GM21381 (cell line): ENCODE data around the gene PLAAT3.
A peak's percentile ranks its signal among the peaks of the same experiment; 100 is the strongest.
"Not testable (repeated sequence)": the region's sequence is repeated elsewhere in the genome, so short reads cannot be mapped to it uniquely, and the experiment has no call there.

Experiments
- ATAC-seq: cut with Tn5 transposase; IDR thresholded peaks from one replicate; pipeline ENCODE4 v1.9.1; 2021; ENCODE audit warnings: mild to moderate bottlenecking, moderate library complexity; ENCODE audit not compliant: unreplicated experiment

The PLAAT3 gene

GRCh38 chr11:63614136-63614671, at the start of gene PLAAT3:
Gene PLAAT3, minus strand, starts transcription at chr11:63614433. Its CDS starts 419 bp downstream, at chr11:63614014.
- peak; percentile 38 for ATAC-seq

DNA sequence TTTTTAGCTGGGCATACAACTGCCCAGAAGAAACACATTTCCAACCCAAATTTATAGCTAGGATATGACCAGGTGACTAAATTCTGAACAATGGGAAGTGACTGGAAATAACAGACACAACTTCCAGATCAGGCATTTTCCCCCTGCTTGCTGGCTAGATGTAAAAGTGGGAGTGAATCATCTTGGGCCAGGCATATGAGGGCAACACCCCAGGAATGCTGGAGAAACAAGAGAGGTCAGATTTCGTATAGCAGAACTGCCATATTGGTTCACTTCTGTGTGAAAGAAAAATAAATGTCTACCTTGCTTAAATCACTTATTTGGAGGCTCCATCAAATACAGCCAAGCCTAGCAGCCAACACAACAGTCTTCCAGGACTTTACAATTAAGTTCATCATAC, 49.6 kb upstream of the PLAAT3 start:
- no peak for ATAC-seq

DNA sequence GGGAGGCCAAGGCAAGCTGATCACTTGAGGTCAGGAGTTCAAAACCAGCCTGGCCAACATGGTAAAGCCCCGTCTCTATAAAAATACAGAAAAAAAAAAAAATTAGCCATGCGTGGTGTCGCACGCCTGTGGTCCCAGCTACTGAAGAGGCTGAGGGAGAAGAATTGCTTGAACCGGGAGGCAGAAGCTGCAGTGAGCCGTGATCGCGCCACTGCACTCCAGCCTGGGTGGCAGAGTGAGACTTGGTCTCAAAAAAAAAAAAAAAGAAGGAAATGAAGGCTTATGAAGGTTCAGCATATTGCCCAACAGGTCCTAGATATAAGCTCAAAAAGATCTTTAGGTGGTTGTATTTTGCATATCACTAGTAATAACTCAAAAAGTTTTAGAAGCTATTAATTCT, 46.7 kb upstream of the PLAAT3 start:
- no peak for ATAC-seq

- ATAC-seq = no peak
Observed at GRCh38 chr11:63652671-63653070, 38.4 kb upstream of the PLAAT3 start.

GRCh38 chr11:63643205-63643604, 29.0 kb upstream of the PLAAT3 start:
- ATAC-seq = no peak

- no peak for ATAC-seq
Observed at GRCh38 chr11:63641727-63642126, 27.5 kb upstream of the PLAAT3 start.

DNA sequence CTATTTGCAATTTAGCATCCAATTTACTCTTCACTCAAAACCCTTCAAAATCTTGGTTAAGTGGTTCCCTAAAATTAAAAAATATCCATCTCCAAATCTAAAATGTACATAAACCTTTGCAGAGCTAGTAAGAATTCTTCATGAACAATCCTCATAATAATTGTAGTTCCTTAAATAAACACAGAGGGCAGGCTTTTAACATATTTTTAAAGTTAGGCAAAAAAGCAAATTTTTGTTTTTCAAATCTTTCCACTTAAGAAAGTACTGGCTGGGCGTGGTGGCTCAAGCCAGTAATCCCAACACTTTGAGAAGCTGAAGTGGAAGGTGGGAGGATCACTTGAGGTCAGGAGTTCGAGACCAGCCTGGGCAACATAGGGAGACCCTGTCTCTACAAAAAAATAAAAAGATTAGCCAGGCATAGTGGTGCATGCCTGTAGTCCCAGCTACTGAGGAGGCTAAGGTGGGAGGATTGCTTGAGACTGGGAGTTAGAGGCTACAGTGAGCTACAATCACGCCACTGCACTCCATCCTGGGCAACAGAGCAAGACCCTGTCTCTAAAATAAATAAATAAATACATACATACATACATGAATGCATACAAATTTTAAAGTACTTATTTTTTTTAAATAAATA, 25.1 kb upstream of the PLAAT3 start:
- ATAC-seq = no peak

- not testable (repeated sequence) for ATAC-seq
Observed at GRCh38 chr11:63638436-63638835, 24.2 kb upstream of the PLAAT3 start.

DNA sequence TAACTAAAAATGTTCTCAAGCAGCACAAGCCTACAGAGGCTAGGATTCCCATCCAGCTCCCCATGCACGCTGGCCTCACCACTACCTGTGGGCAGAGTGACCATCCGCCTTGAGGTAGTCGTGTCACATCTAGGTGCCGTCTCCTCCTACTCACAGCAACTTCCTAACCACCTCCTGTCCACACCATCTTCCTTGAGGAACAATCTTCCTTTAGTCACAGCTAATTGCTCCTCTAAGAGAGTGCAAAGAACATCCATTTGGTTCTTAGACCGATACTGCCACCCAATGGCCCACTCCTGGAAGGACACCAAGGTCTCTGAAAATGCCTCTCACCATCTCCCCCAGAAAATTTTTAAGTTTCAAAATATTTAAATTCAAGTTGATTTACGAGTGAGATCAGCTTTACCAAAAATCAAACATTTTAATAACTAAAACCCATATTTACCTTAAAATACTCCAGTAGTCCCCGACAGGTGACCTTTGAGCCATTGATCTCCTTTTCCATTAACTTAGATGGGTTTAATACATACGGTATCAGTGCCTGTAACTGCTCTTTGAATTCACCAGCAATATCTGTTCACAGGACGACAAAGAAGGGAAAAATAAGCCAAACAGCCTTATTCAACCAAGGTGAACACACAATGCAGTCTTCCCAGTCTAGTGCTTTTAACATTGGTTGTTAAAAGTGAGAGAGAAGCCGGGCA, 21.7 kb upstream of the PLAAT3 start:
- no peak for ATAC-seq

DNA sequence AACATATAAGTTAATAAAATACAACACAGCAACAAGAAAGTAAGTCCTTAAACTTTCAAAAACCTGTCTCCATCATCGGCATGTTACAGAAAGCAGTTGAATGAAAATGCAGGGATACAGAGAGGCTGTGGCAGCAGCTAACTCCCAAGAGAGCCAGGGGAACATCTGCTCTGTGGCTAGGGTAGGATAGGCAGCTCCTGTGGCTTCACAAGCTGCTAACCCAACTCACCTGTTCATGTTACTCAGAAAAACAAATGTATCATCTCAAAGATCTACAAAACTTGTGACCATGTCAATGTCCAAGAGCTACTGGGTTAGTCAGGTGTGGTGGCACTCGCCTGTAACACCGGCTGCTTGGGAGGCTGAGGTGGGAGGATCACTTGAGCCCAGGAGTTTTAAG, 15.2 kb upstream of the PLAAT3 start:
- ATAC-seq = no peak

DNA sequence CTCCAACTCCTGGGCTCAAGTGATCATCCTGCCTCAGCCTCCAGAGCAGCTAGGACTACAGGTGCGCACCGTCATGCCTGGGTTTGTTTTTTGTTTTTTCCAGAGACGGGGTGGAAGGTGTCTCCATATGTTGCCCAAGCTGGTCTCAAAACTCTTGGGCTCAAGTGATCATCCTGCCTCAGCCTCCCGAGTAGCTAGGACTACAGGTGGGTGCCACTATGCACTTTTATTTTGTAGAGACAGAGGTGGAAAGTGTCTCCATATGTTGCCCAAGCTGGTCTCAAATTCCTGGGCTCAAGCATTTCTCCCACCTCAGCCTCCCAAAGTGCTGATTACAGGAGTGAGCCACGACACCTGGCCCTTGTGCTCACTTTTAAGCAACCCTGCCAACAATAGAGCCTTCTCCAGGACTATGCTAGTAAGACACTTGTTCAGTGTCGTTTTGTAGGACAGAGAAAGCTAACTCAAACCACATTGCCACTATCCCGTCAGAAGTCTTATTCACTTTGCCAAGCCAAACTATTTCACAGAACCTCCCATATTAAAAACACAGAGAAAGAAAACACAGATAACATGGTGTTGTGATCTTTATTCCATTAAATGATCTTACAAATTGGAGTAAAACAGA, 9.4 kb upstream of the PLAAT3 start:
- ATAC-seq = no peak

DNA sequence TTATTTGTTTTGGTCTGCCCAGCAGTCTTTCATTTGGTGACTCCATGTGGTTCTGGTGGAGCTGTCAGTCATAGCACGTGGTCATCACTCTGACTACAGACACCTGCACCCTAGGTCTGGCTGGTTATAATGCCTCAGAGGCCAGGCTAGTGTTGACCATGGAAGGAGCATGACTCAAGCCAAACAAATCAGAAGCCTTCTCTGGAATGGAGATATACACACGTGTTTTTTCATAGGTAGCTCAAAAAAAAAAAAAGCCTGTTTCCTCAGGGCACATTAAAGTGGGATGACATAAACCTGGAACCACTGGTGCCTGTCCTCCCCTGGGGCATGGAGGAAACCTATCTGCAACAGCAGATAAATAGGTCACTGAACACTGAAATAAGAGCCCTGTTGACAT, 8.1 kb upstream of the PLAAT3 start:
- no peak for ATAC-seq

DNA sequence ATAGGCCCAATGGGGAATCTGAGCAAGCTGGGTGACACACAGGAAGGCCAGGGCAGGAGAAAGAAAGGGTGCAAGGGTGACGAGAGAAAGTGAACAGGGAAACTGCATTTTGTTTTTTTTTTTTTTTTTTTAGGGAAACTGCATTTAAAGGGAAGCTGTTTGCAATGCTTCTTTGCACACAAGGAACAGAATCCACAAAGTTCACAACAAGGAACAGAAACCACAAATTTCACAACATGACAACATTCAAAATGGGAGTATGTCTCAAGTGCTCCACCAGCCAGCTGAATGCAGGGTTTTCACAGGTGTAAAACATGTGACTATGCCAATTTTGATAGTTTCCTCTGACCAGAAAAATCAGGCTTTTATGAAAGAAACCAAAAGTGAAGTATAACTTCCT, 6.8 kb upstream of the PLAAT3 start:
- ATAC-seq = no peak

DNA sequence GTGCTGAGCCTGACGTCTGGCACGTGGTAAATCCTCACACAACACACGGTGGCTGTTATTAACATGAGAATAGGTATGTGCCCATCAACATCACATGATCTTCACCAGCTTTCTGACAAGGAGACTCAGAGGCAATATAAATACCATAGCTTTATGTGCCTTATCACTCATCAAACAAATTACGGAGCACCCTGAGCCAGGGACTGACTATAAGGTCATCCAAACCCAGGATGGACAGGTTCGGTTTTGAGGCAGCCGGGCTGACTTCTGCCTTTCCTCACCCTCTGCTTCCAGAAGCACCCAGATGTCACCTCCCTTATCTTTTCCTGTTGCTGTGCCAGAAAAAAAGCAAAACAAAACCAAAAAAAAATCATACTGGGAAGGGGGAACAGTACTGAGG, 5.7 kb upstream of the PLAAT3 start:
- no peak for ATAC-seq

DNA sequence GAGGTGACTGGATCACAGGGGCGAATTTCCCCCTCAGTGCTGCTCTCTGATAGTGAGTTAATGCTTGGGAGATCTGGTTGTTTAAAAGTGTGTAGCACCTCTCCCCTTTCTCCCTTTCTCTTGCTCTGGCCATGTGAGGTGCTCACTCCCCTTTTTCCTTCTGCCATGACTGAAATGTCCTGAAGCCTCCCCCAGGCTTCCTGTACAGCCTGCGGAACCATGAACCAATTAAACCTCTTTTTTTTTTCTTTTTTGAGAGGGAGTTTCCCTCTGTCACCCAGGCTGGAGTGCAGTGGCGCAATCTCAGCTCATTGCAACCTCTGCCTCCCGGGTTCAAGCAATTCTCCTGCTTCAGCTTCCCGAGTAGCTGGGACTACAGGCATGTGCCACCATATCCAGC, 3.5 kb upstream of the PLAAT3 start:
- ATAC-seq = not testable (repeated sequence)

- no peak for ATAC-seq
Observed at GRCh38 chr11:63616953-63617352, 2.7 kb upstream of the PLAAT3 start.

DNA sequence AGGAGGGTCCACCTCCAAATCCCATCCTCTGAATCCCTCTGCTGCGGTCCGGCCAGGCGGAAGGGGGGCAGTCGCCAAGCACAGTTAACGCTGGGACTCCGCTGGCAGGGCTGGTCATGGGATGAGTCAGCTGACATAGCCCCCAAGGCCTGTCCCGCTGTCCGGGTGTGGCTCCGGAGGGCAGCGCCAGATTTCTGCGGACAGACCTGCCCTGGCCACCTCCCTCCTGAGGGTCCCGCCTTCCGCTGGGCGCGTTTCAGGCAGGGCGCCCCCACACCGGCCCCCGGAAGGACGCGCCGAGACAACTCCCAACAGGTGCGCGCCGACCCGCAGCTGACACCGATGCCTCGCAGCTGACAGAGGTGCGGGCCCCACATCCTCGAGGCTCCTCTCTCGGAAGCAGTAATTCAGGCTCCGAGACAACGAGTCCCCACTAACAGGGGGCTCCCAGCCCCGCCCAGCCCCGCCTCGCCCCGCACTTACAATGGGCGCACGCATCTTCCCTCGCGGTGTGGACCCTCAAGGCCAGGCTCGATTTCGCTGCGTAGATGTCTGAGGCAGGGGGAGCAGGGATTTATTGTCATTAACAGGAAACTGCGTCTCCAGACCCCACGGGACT, 607 bp downstream of the PLAAT3 start:
- peak; percentile 30 for ATAC-seq

DNA sequence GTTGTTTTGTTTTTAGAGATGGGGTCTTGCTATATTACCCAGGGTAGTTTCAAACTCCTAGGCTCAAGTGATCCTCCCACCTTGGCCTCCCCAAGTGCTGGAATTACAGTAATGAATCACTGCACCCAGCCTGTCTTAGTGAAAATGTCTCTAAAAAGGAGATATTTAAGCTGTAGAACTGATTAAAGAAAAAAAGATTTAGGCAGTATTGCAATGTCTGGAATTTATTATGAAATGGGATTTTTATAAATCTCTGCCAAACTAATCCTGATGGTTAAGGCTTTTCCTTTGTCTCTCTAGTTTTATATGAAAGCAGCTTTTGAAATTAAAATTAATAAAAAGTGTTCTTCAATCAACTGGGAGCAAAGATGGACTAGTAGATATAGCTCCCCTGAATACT, 2.1 kb downstream of the PLAAT3 start:
- no peak for ATAC-seq

- no peak for ATAC-seq
Observed at GRCh38 chr11:63611395-63611747, 2.9 kb downstream of the PLAAT3 start.

DNA sequence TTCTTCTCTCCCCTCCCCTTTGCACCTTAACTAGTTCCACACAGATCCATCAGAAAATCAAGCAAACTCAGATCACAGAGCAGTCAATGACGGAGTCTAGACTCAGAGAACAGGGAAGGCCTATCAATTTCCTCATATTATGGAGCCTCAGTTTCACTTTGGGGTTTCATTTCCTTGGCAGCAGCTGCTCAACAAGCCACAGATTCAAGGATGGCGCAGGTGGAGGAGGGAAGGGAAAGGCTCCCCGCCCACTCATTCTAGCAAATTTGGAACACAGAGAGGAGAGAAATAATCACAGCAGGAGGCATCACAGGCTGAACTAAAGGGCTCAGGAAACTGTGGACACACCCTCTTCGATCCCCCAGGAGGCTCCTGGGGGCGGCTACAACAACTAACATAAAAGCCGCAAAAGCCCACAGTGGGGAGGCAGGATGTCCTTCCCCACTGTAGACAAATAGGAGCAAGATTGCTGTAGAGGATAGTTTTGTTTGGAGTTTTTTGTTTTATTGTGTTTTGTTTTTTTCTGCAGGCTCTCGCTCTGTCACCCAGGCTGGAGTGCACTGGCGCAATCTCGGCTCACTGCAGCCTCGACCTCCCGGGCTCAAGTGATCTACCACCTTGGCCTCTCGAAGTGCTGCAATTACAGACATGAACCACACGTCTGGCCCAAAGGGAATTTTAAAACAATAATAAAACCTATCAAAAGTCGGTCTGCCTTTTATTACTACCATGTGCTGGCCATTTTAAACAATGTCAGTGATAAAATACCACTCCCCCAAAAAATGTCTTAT, 3.4 kb downstream of the PLAAT3 start:
- ATAC-seq = no peak
